PC-9 (cell line): ENCODE measurements around the gene ACSF2.

ENCODE experiments used
- CTCF ChIP-seq: fragments of 200-600 bp; sonication (generic); conservative IDR thresholded peaks from 2 replicates; pipeline ENCODE4 v1.6.1; 2017; ENCODE audit warnings: mixed run types, antibody characterized with exemption, mild to moderate bottlenecking, moderate library complexity
- EZH2 ChIP-seq: fragments of 200-600 bp; sonication (generic); IDR thresholded peaks from 2 replicates; pipeline ENCODE4 v1.8.0; 2017; ENCODE audit warnings: antibody characterized with exemption, low read depth

- no peak for TF ChIP-seq CTCF
- TF ChIP-seq EZH2: no peak
These were observed 19.8 kb downstream of the ACSF2 start for GRCh38 chr17:50445730-50446325.
